ENCODE measurements around the gene CTTN.
"Not testable (repeated sequence)": the region's sequence is repeated elsewhere in the genome, so short reads cannot be mapped to it uniquely, and the experiment has no call there.

The CTTN gene

GRCh38 chr11:70367071-70367470 lies 31.3 kb upstream of the CTTN start:
- peaks cover 3% of the 10 kb centered on the region for H3K27me3 Mint-ChIP-seq
- no peak overlapping the region for H3K27ac Mint-ChIP-seq
- H3K4me1 Mint-ChIP-seq (ENCODE audit: low read depth): peaks cover 44% of the 10 kb centered on the region
- H3K4me3 Mint-ChIP-seq: no peak overlapping the region
- H3K36me3 Mint-ChIP-seq (ENCODE audit: low read depth): peaks cover 76% of the 10 kb centered on the region
- peaks cover 5% of the 10 kb centered on the region for H3K9me3 Mint-ChIP-seq

- Mint-ChIP-seq H3K36me3 (ENCODE audit: low read depth) (peaks cover 79% of the 10 kb centered on the region), H3K27ac (no peak overlapping the region), H3K9me3 (peaks cover 5% of the 10 kb centered on the region), H3K4me1 (ENCODE audit: low read depth) (peaks cover 39% of the 10 kb centered on the region), H3K27me3 (peaks cover 3% of the 10 kb centered on the region), H3K4me3 (no peak overlapping the region)
These were observed 29.4 kb upstream of the CTTN start for GRCh38 chr11:70368961-70369360.

DNA sequence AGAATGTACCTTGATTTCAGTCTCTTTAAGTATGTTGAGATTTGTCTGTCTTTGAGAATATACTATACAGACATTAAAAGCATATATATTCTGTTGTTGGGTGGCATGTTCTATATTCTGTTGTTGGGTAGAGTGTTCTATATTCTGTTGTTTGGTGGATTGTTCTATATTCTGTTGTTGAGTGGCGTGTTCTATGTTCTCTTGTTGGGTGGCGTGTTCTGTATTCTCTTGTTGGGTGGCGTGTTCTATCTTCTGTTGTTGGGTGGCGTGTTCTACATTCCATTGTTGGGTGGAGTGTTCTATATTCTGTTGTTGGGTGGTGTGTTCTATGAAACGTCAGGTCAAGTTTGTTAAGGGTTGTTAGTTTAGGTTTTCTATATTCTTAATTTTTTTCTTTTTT lies 27.1 kb upstream of the CTTN start:
- Mint-ChIP-seq H3K4me3 (no peak overlapping the region), H3K4me1 (ENCODE audit: low read depth) (peaks cover 16% of the 10 kb centered on the region), H3K27ac (no peak overlapping the region), H3K36me3 (ENCODE audit: low read depth) (peaks cover 82% of the 10 kb centered on the region), H3K27me3 (no peaks in the 10 kb centered on the region), H3K9me3 (peaks cover 5% of the 10 kb centered on the region)

DNA sequence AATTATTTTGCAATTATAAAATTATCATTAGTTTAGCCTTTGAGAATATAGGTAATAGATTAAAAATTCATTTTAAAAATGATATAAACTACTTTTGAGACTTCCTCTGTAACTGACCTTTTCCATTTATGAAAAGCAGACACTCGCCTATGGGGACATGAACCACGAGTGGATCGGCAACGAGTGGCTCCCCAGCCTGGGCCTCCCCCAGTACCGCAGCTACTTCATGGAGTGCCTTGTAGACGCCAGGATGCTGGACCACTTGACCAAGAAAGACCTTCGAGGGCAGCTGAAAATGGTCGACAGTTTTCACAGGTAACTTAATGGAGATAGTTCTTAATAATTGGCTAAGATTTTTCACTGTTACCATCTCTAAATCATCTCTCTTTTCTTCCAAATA lies 26.3 kb upstream of the CTTN start:
- H3K4me1 Mint-ChIP-seq (ENCODE audit: low read depth): peaks cover 15% of the 10 kb centered on the region
- H3K27ac Mint-ChIP-seq: no peak overlapping the region
- no peak overlapping the region for H3K4me3 Mint-ChIP-seq
- H3K27me3 Mint-ChIP-seq: no peaks in the 10 kb centered on the region
- H3K36me3 Mint-ChIP-seq (ENCODE audit: low read depth): peaks cover 81% of the 10 kb centered on the region
- peaks cover 5% of the 10 kb centered on the region for H3K9me3 Mint-ChIP-seq

- Mint-ChIP-seq H3K36me3 (ENCODE audit: low read depth) (peaks cover 67% of the 10 kb centered on the region), H3K9me3 (no peaks in the 10 kb centered on the region), H3K27ac (no peak overlapping the region), H3K27me3 (no peaks in the 10 kb centered on the region), H3K4me3 (no peak overlapping the region), H3K4me1 (ENCODE audit: low read depth) (peaks cover 13% of the 10 kb centered on the region)
These were observed 21.7 kb upstream of the CTTN start for GRCh38 chr11:70376621-70377020.

- Mint-ChIP-seq H3K9me3 (no peaks in the 10 kb centered on the region), H3K27me3 (no peaks in the 10 kb centered on the region), H3K4me3 (no peak overlapping the region), H3K36me3 (ENCODE audit: low read depth) (peaks cover 71% of the 10 kb centered on the region), H3K4me1 (ENCODE audit: low read depth) (peaks cover 13% of the 10 kb centered on the region), H3K27ac (no peak overlapping the region)
These were observed 20.7 kb upstream of the CTTN start for GRCh38 chr11:70377645-70378044.

- no peak overlapping the region for H3K4me3 Mint-ChIP-seq
- H3K9me3 Mint-ChIP-seq: no peaks in the 10 kb centered on the region
- H3K27me3 Mint-ChIP-seq: no peaks in the 10 kb centered on the region
- H3K27ac Mint-ChIP-seq: no peak overlapping the region
- H3K36me3 Mint-ChIP-seq (ENCODE audit: low read depth): peaks cover 67% of the 10 kb centered on the region
- H3K4me1 Mint-ChIP-seq (ENCODE audit: low read depth): peaks cover 13% of the 10 kb centered on the region
These were observed 19.7 kb upstream of the CTTN start for GRCh38 chr11:70378506-70379134.

GRCh38 chr11:70381350-70381749 lies 17.0 kb upstream of the CTTN start:
- peaks cover 12% of the 10 kb centered on the region for H3K4me1 Mint-ChIP-seq (ENCODE audit: low read depth)
- H3K9me3 Mint-ChIP-seq: no peaks in the 10 kb centered on the region
- H3K27me3 Mint-ChIP-seq: no peaks in the 10 kb centered on the region
- H3K36me3 Mint-ChIP-seq (ENCODE audit: low read depth): peaks cover 62% of the 10 kb centered on the region
- no peak overlapping the region for H3K4me3 Mint-ChIP-seq
- no peak overlapping the region for H3K27ac Mint-ChIP-seq

DNA sequence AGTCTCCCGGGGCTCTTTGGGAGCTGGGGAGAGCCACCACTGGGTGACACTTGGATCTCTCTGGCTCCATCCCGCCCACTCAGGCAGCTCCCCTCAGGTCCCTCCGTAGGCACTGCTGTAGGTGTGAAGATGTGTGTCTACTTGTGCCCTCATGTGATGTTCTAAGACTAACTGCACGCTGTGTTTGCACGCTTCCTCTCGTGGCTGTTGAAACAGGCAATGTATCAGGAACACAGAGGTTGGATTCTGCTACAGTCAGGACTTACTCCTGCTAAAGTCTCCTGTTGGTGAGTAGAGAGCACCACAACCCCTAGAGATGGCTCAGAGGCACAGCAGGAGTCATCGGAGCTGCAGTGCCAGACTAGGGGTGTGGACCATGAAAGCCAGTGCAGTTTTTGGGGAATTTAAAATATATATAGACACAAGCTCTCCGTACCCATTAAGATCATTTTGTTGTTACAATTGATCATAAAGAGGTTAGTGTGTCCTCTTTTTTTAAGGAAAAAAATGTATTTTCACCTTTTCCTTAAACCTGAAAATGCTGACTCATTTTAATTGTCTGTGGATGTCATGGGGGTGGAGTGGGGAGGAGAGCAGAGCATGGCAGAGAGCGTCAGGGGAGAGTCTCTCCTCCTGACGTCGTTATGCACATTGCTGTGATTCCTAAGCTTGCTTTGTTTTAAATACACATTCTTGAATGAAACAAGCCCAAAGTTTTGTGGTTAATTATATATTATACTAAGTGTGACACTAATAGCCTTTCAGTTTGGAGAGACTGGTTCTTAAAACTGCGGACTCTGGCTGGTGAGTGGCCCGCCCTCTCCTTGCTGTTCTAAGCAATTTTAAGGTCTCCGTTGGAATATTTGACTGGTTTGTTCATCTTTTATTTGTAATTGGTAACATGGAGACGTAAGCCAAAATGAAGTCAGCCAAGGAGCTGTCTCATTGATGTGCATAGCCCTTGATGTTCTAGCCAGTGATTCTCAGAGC lies 16.2 kb upstream of the CTTN start:
- H3K27ac Mint-ChIP-seq: no peak overlapping the region
- peaks cover 56% of the 10 kb centered on the region for H3K36me3 Mint-ChIP-seq (ENCODE audit: low read depth)
- no peak overlapping the region for H3K4me3 Mint-ChIP-seq
- no peaks in the 10 kb centered on the region for H3K27me3 Mint-ChIP-seq
- H3K4me1 Mint-ChIP-seq (ENCODE audit: low read depth): peaks cover 5% of the 10 kb centered on the region
- H3K9me3 Mint-ChIP-seq: no peaks in the 10 kb centered on the region

- Mint-ChIP-seq H3K4me1 (ENCODE audit: low read depth) (peaks cover 3% of the 10 kb centered on the region), H3K36me3 (ENCODE audit: low read depth) (peaks cover 40% of the 10 kb centered on the region), H3K27ac (no peak overlapping the region), H3K27me3 (no peaks in the 10 kb centered on the region), H3K4me3 (no peak overlapping the region), H3K9me3 (no peaks in the 10 kb centered on the region)
These were observed 14.4 kb upstream of the CTTN start for GRCh38 chr11:70383664-70384565.

- Mint-ChIP-seq H3K4me3 (no peak overlapping the region), H3K27me3 (peaks cover 4% of the 10 kb centered on the region), H3K27ac (no peak overlapping the region), H3K36me3 (ENCODE audit: low read depth) (peaks cover 38% of the 10 kb centered on the region), H3K4me1 (ENCODE audit: low read depth) (peaks cover 3% of the 10 kb centered on the region), H3K9me3 (no peaks in the 10 kb centered on the region)
These were observed 13.7 kb upstream of the CTTN start for GRCh38 chr11:70384566-70385152.

DNA sequence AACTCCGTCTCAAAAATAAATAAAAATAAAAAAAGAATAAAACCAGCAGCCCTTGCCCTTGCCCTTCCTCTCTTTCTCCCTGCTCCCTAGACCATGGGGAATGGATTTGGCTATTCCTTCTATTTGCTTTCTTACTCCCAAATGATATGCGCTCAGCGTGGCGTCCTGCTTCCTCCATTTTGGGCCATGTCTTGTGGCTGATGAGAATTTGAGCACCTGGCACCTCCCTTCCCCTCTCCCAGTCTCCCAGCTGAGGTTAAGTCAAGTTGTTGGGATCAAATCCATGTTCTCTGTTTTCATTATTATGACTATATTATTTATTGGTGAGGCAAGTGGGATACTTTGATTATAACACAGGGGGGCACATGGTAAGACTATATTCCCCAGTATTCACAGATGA lies 10.8 kb upstream of the CTTN start:
- H3K27me3 Mint-ChIP-seq: peaks cover 20% of the 10 kb centered on the region
- H3K9me3 Mint-ChIP-seq: no peaks in the 10 kb centered on the region
- peaks cover 32% of the 10 kb centered on the region for H3K36me3 Mint-ChIP-seq (ENCODE audit: low read depth)
- H3K4me3 Mint-ChIP-seq: no peak overlapping the region
- no peak overlapping the region for H3K27ac Mint-ChIP-seq
- no peaks in the 10 kb centered on the region for H3K4me1 Mint-ChIP-seq (ENCODE audit: low read depth)

- no peak overlapping the region for H3K27ac Mint-ChIP-seq
- H3K27me3 Mint-ChIP-seq: peaks cover 32% of the 10 kb centered on the region
- H3K4me3 Mint-ChIP-seq: no peak overlapping the region
- H3K9me3 Mint-ChIP-seq: no peaks in the 10 kb centered on the region
- H3K36me3 Mint-ChIP-seq (ENCODE audit: low read depth): peaks cover 30% of the 10 kb centered on the region
- no peaks in the 10 kb centered on the region for H3K4me1 Mint-ChIP-seq (ENCODE audit: low read depth)
These were observed 9.1 kb upstream of the CTTN start for GRCh38 chr11:70389201-70389600.

DNA sequence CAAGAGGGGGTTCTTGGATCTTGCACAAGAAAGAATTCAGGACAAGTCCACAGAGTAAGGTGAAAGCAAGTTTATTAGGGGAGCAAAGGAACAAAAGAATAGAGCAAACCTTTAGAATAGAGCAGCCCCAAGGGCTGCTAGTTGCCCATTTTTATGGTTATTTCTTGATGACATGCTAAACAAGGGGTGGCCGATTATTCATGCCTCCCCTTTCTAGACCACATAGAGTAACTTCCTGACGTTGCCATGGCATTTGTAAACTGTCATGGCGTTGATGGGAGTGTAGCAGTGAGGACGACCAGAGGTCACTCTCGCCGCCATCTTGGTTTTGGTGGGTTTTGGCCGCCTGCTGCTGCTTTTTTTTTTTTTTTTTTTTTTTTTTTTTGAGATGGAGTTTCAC lies 7.4 kb upstream of the CTTN start:
- not testable (repeated sequence) for H3K27ac Mint-ChIP-seq; H3K4me1 Mint-ChIP-seq (ENCODE audit: low read depth); H3K9me3 Mint-ChIP-seq; H3K4me3 Mint-ChIP-seq
- peaks cover 36% of the 10 kb centered on the region for H3K27me3 Mint-ChIP-seq
- peaks cover 20% of the 10 kb centered on the region for H3K36me3 Mint-ChIP-seq (ENCODE audit: low read depth)
